Left colon (tissue), 2 donors: ENCODE results near the gene AKR7A3. TPM values are rescaled to one million over a fixed set of nuclear protein-coding genes. Genes with fewer than 3 reads are reported as not detected.
A peak's percentile ranks its signal among the peaks of the same experiment; 100 is the strongest.
"Not testable (repeated sequence)": the region's sequence is repeated elsewhere in the genome, so short reads cannot be mapped to it uniquely, and the experiment has no call there.

ENCODE experiments used
- ATAC-seq: fragments of 200-7000 bp; cut with Tn5 transposase; one replicate; pipeline ENCODE4 v1.9.1; 2020; ENCODE audit warnings: mild to moderate bottlenecking, moderate library complexity
- DNase-seq, 2 donors: peaks; one replicate each; pipeline ENCODE4 v3.0.0-alpha.2; 2020
- intact Hi-C, 2 donors: fragments of 100-400 bp; cut with DNase I in 1 of 2; cut with micrococcal nuclease in 1 of 2; formaldehyde crosslinking; loops; one replicate each; pipeline versions ENCODE4 v1.11.2 to v1.14.0; 2022; cut with DNase I, micrococcal nuclease
- total RNA-seq, 2 donors: library from RNA; stranded (reverse); fragmentation: NEBNext Ultra II Directional; extraction: Animal tissue kit (Norgen Biotek cat#: 25700); gene quantifications; one replicate each; pipeline ENCODE4 v1.2.1, GENCODE V29; 2021
- donor health status: DM: no; HTN: no; CAD: no.
- donor health status: DM: yes; HTN: yes; CAD: no.

AKR7A3 gene
- total RNA-seq, 2 donors from 2014 or later: 92.5 to 94.3 TPM

DNA sequence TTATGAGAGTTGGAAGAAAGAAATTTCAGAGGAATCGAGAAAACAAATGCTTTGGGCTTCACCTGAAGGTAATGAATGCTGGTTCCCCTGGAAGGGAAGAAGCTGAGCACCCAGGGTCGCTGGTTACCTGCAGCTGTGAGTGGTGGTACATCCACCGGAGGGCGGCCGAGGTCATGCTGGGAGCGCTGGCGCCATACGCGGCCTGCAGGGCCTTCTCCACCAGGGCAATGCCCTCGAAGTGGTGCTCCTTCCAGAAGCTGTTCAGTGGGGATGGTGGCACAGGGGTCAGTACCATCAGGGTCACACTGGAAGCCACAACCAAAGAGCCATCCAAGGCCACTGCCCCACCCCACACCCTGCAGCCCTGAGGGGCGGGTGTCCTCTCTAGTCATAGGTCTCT is 20.1 kb downstream of the AKR7A3 start:
- DNase-seq (no peak), ATAC-seq (no peak)
- intact Hi-C loops: no loop called here

DNA sequence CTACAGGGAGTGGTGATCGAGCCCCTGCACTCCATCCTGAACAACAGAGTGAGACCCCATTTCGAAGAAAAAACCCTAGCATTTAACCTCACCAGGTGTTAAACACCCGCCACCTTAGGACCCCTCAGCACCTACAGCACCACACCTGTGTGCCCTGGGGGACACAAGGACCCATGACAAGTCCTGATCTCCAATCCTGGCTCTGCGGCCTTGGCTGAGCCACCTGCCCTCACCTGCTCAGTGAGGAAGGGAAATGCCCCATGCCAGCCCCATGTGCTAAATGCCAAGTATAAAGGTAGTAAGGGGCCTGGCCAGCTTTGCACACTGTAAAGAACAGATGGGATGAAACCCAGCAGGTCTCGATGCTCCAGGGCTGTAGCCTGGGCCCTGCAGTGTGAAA is 25.8 kb downstream of the AKR7A3 start:
- DNase-seq (no peak), ATAC-seq (no peak)
- intact Hi-C loops: no loop called here

DNA sequence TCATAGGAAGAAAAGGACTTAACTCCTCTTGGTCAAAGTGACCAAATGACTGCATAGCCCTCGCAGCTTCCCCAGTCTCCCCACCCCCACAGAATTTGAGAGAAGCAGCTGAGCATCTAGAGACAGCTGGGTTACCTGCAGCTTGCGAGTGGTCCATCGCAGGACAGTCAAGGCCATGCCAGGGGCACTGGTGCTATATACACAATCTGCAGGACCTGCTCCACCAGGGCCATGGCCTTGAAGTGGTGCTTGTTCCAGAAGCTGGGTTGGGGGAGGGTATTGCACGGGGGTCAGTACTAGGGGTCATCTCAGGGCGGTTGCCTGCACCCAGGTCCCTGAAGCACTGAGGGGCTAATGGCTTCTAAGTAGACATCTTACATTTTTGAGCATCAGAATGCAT is 26.5 kb downstream of the AKR7A3 start:
- no peak for ATAC-seq
- intact Hi-C loops: no loop called here
- no peak for DNase-seq

DNA sequence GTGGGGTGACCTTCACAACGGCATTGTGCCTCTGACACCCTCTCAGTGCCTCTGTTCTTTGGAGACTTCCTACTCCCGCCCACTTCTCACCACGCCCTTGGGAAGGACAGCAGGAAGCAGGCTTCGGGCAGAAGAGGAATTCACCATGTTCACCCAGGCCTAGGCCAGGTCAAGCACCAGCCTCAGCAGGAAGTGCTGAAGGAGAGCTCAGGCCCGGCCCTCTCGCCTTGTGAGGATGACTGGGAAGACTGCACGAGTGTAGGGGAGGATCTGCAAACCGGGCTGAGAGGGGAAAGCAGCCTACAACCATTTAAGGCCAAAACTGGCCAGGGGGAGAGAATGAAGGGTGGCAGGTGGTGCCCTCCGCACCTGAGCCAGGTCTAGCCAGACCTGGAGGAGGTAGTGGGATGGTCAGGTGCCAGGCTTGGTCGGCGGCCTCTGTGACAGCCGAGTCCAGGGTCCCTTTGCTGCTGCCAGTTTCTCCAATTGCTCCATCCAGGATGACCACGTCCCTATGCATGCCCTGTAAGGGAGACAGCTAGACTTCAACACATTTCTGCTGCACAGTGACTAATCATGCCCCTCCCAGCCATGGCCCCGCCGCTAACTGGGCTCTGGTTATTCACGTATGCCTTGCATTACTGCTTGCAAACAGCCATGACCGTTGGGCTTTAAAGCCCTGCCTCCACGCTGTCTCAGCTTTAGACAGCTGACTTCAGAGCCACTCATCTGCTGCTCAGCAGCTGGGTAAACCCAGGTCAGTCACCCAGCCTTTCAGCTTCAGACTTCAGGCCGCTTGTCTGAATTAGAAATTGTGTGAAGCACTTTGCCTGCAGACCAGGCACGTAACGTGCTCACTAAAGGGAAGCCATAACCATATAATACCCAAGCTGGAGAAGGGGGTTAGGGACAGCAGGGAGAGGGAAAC is 28.1 kb downstream of the AKR7A3 start:
- DNase-seq: peak; percentile 49 to 68
- intact Hi-C loops: no loop called here

DNA sequence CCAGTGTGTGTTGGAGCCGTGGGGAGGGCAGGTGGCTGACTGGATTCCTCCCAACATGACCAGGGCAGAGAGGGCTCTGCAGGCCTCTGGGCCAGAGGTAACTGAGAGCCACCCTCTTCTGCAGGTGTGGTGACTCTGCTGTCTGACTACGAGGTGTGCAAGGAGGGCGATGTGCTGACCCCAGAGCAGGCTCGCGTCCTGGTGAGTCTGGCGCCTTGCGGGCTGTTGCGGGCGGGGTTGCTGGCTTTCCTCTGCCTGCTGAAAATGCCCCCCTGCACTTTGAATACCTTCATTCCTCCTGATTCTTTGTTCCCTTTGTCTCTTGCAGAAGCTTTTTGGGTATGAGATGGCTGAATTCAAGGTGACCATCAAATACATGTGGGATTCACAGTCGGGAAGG is 30.2 kb downstream of the AKR7A3 start:
- no peak for ATAC-seq
- DNase-seq: no peak
- intact Hi-C loops: no loop called here

More for the DNA sequence above, 28.1 kb downstream of the AKR7A3 start:
- peak; percentile 83 for ATAC-seq

DNA sequence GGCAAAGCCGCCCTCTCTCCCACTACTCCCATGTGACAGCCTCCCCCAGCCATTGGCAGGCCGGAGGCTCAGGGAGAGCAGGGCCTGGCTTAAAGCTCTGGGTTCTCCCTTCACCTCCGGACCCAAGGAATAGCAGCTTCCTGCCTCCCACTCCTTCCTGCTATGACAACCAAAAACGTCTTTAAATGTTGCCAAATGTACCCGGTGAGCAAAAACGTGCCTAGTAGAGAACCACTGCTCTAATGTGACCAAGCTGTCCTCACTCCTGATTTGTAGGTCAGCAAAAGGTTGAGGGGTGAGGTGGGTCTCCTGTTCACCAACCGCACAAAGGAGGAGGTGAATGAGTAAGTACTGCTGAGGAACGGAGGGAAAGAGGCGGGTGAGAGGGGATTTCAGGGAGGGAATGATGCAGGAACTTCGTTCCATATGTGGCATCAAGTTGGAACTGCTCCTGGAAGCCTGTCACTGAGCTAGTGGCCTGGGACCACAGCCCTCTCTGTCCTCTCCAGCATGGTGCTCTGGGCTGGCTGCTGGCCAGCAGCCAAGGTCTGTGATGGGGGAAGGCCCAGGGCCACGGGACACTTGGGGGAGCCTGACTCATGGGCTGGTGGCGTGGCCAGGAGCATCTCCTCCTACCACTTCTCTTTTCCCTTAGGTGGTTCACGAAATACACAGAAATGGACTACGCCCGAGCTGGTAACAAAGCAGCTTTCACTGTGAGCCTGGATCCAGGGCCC is 31.2 kb downstream of the AKR7A3 start:
- DNase-seq (no peak), ATAC-seq (no peak)
- intact Hi-C loops: no loop called here

DNA sequence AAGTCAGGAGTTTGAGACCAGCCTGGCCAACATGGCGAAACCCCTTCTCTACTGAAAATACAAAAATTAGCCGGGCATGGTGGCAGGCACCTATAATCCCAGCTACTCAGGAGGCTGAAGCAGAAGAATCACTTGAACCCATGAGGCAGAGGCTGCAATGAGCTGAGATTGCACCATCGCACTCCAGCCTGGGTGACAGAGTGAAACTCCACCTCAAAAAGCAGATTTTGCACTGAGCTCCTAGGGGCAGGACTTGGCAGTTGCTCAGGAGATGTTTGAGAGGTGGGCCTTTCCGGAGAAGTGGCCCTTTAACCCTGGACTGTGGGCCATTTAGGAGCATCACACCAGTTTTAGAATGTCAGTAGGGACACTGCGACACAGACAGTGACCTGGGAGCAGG is 32.3 kb downstream of the AKR7A3 start:
- intact Hi-C loops, ATAC-seq, DNase-seq: not testable (repeated sequence)

DNA sequence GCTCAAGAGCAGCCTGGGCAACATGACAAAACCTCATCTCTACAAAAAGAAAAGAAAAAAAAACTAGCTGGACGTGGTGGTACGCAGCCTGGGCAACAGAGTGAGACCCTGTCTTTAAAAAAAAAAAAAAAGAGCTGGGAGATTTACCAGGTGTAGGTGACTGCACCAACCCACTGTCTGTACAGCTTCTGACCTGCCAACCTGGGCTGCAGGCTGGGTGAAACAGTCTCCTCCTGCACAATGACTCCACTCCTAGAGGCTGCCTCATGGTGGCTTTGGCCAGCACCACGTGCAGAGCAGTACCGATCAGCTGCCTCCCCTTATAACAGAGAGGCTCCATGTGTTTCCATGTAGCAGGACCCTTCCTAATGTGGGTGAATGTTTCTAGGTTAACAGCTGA is 33.3 kb downstream of the AKR7A3 start:
- no peak for DNase-seq
- no peak for ATAC-seq
- intact Hi-C loops: no loop called here

DNA sequence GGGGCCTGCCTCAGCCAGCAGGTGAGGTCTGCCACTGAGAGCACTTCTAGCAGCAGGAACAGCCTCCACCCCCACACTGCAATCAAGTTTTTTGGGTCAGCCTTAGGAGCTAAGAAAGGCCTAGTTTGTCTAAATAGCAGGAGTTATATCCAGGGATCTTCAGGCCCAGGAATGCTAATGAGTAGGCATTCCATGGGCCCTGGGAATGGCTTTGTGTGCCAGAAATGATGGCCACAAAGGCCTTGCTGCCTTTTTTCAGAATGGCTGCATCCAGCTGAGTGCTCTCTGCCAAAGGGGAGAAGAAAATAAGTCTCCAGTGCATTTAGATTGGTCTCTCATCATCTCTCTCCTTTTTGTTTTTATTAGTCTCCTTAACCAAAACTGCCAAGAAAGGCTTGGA is 34.2 kb downstream of the AKR7A3 start:
- intact Hi-C loops: no loop called here
- ATAC-seq: no peak
- no peak for DNase-seq

DNA sequence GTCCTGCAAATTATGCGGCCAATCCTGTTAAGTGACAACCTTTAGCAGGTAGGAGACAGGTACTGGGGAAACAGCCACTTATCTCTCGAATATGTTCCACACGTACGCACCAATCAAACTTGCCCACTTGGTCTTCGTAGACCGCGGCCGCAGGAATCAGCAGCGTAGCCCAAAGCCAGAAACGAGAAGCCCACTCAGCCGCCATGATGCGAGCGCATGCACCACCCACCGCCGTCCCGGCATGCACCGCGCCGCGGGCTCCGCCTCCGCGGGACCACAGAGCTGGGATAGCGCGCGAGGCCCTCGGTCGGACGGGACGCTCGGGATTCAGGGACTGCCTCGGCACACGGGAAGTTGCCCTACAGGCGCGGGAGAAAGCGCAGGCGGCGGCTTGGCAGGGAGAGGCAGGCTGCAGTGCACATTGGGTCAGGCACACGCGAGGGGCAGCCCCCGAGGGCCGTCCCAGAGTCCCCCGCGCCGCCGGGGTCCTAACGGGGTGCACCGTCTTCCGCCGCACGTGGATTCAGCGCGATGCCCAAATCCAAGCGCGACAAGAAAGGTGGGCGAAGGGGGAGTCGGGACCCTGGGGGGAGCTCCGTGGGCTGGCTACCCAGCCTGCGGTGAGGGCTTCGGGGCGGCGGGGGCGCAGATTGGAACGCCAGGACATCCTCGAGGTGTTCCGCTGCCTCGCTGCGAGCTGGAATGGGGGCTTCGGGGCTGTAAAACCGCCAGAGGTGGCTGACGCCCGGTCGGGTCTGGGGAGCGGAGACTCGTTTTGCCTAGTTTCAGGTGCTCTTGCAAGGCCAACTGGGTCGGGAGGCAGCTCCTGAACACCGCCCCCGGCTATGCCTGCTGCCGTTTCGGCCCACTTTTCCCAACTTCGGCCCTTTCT is 37.0 kb downstream of the AKR7A3 start, which contains the start of the genes EMC1 and MRTO4:
TSS of gene EMC1 (minus strand) at position 220 of the 892 bp plus-strand sequence. CDS start at position 205, 15 bp downstream.
TSS of gene MRTO4 (plus strand) at position 501 of the 892 bp plus-strand sequence. CDS start at position 532, 31 bp downstream.
- peak; percentile 79 to 93 for DNase-seq
- intact Hi-C loops: no loop called here
- peak; percentile 91 for ATAC-seq

DNA sequence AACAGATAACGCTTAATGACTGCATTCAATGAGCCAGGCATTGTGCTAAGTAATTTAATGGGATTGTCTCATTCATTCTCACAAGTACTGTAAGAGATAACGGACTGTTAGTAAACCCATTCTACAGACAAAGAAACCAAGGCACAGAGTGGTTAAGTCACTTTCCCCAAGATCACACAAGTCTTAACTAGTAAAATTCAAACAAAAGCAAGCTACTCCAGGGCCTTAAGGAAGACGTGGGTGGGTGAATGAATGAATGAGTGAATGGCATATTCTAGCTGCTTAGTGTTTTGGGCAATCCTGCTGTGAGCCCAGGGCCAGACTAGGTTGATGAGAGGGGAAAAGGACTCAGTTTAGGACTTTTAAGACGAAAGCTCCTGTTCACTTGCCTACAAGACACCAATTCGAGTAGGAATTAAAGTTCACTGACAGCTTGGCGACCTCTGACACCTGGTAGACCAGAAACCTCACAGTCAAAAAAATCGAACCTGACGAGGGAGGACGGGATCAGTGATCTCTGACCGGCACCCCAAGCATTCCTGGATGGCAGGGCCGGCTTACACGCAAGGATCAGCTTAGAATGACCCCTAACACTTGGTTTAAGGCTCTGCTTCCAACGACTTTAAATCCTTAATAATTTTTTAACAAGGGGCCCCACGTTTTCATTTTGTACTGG is 37.8 kb downstream of the AKR7A3 start:
- intact Hi-C loops: no loop called here
- no peak for ATAC-seq
- no peak for DNase-seq

DNA sequence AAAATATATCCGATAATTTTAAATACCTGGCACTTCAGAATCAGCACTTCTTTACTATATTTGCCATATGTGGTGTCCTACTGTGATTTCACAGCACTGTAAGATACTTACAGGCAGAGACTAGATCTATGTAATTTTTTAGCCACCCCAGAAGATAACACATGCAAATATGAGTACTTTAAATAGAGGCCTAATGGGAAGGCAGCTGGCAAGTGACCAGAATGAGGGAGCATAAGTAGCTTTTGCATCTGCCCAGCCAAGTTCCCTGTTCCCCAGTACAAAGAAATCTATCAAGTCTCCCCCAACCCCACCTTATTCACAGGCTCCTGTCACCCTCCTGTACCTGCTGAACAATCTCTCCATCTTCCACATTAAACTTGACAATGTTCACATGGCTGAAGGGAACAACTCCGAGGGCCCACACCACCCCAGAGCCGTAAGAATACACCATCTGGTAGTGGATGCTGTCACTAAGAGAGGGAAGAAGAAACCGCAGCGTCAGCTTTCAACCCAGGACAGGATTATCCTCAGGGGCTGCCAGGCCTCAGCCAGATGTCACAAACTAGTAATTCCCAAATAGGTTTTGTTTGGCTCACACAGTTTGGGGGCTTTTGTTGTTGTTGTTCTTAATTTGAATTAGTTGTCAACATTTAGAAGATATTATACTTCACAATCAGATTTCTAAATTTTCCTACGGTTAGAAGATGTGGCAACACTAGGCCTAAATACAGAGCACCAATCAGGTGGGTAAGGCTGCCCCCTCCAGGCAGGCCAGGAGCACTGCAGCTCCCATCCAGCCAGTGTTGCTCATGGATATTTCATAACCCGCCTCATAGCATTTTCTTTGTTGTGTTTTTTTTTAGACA is 47.7 kb downstream of the AKR7A3 start:
- intact Hi-C loops: no loop called here
- peak in 1 of 2 donors; percentile 53 for DNase-seq
- peak; percentile 96 for ATAC-seq

DNA sequence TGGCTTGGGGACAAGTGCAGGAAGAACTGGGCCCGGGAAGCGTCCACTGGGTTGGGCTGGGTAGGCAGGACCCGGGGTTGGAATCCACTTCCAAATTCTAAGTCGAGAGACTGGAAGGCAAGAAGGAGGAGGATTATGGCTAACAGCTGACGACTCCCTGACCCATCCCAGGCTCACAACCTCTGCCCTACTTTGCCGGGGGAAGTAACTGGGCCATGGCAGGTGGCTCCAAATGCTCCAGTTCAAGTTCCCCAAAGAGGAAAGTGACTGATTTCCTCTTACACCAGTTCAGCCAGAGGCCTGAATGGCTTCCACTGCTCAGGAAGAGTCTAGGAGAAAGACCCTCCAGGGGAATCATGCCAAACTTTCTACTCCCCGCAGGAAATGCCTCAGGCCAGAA is 48.7 kb downstream of the AKR7A3 start:
- DNase-seq (no peak), ATAC-seq (no peak)
- intact Hi-C loops: no loop called here

DNA sequence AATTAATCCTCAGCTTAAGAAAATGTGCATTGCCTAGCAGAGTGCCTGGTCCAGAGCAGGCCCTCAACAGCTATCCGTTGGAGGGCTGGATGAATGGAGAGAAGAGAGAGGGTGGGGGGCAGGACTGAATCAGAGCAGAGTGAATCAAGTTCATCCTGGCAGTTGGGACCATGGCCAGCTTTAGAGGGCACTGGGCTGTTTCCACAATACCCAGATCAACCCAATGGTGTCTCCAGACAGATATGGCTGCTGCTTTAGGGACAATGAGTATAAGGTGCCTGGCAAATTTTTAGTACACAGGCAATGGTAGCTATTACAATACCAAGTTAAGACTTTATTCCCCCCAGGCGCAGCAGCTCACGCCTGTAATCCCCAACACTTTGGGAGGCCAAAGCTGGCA is 54.3 kb downstream of the AKR7A3 start:
- no peak for DNase-seq
- intact Hi-C loops: no loop called here
- ATAC-seq: no peak
